MCF 10A (cell line): ENCODE measurements around the gene ABHD14A. TPM values are rescaled to one million over a fixed set of nuclear protein-coding genes. Genes with fewer than 3 reads are reported as not detected.

Experiments used
- BruUV-seq: library from RNA; stranded (reverse); fragments of 400-500 nt; replicated peaks from 2 replicates; lab custom pipeline; 2021; lab: Mats Ljungman, UMichigan
- CTCF ChIA-PET: fragments of 300-600 bp; sonication (Branson Sonifier 250); formaldehyde crosslinking; extraction: SDS; loops from one replicate; lab custom pipeline; 2021; ENCODE audit warnings: antibody characterized with exemption, inconsistent platforms; lab: Yijun Ruan, JAX
- POLR2A ChIA-PET: fragments of 300-600, 350-650 bp; sonication (Branson Sonifier 250); formaldehyde crosslinking; extraction: SDS; loops from one replicate; lab custom pipeline; 2020; ENCODE audit warnings: antibody characterized with exemption, inconsistent platforms; lab: Yijun Ruan, JAX
- DNase-seq: peaks from one replicate; pipeline ENCODE4 v3.0.0-alpha.2; 2018; ENCODE audit not compliant: unreplicated experiment
- H3K27ac Mint-ChIP-seq: one replicate; pipeline ENCODE4 v1.8.0; 2022; ENCODE audit warnings: mild to moderate bottlenecking, low read depth, mixed read lengths; ENCODE audit not compliant: unreplicated experiment
- H3K27me3 Mint-ChIP-seq: one replicate; pipeline ENCODE4 v1.8.0; 2022; ENCODE audit warnings: mixed read lengths; ENCODE audit not compliant: insufficient read depth, unreplicated experiment
- H3K36me3 Mint-ChIP-seq: one replicate; pipeline ENCODE4 v1.8.0; 2022; ENCODE audit warnings: mild to moderate bottlenecking, moderate library complexity, mixed read lengths; ENCODE audit not compliant: insufficient read depth, unreplicated experiment
- H3K4me1 Mint-ChIP-seq: one replicate; pipeline ENCODE4 v1.8.0; 2022; ENCODE audit warnings: mixed read lengths; ENCODE audit not compliant: insufficient read depth, unreplicated experiment
- H3K4me3 Mint-ChIP-seq: one replicate; pipeline ENCODE4 v1.8.0; 2022; ENCODE audit warnings: mild to moderate bottlenecking, moderate library complexity, mixed read lengths; ENCODE audit not compliant: unreplicated experiment
- H3K9me3 Mint-ChIP-seq: one replicate; pipeline ENCODE4 v1.8.0; 2022; ENCODE audit warnings: mixed read lengths; ENCODE audit not compliant: unreplicated experiment
- intact Hi-C: fragments of 100-400 bp; cut with micrococcal nuclease; formaldehyde crosslinking; loops from 2 replicates; pipeline ENCODE4 v1.14.1; 2022
- total RNA-seq: library from RNA; stranded (reverse); gene quantifications from 2 replicates; pipeline ENCODE4 v1.2.3, GENCODE V29; 2022
- TF ChIP-seq, protein P1 (sequence below): fragments of 200-600 bp; IDR thresholded peaks from one replicate; pipeline ENCODE4 v1.8.0; 2022; ENCODE audit warnings: antibody characterized with exemption, mild to moderate bottlenecking; ENCODE audit not compliant: unreplicated experiment

The ABHD14A gene
- total RNA-seq, 1 experiment from 2014 or later: 8.1 TPM

DNA sequence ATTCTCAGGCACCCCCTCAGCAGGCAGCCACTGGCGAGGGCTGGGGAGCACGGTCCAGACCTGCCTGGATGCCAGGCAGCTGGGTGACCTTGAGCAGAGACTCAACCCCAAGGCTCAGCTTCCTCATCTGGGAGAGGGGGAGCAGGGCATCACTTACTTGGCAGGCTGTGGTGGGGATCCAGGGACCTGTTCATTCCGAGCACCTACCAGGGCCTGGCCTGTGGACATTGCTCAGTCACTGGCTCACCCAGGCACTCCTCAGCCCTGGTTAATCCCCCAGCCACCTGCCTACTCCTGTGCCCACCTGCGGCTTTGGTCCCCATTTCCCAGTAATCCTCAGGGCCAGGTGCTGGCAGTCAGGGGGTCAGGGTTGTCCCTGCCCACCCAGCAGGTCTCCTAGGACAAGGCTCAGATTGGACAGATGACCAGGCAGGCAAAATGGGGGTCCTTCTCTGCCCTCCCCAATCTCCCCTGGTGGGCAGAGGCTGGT lies 30.1 kb downstream of the ABHD14A start:
- no peak overlapping the region for H3K4me3 Mint-ChIP-seq
- no peak overlapping the region for H3K27ac Mint-ChIP-seq
- H3K4me1 Mint-ChIP-seq: no peaks in the 10 kb centered on the region
- no peaks in the 10 kb centered on the region for H3K27me3 Mint-ChIP-seq
- BruUV-seq: no TSS peak
- TF ChIP-seq, protein P1, sequence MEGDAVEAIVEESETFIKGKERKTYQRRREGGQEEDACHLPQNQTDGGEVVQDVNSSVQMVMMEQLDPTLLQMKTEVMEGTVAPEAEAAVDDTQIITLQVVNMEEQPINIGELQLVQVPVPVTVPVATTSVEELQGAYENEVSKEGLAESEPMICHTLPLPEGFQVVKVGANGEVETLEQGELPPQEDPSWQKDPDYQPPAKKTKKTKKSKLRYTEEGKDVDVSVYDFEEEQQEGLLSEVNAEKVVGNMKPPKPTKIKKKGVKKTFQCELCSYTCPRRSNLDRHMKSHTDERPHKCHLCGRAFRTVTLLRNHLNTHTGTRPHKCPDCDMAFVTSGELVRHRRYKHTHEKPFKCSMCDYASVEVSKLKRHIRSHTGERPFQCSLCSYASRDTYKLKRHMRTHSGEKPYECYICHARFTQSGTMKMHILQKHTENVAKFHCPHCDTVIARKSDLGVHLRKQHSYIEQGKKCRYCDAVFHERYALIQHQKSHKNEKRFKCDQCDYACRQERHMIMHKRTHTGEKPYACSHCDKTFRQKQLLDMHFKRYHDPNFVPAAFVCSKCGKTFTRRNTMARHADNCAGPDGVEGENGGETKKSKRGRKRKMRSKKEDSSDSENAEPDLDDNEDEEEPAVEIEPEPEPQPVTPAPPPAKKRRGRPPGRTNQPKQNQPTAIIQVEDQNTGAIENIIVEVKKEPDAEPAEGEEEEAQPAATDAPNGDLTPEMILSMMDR: no peak
- CTCF ChIA-PET: interaction anchor here (0.5 to 8.6 kb wide), 6 partner anchors 42 to 638 kb away, joined by 3 to 230 read pairs (median 40); partner anchors contain the start of gene DUSP7
- peaks cover under 1% of the 10 kb centered on the region for H3K9me3 Mint-ChIP-seq
- DNase-seq: no peak
- H3K36me3 Mint-ChIP-seq: no peaks in the 10 kb centered on the region
- intact Hi-C loops: loop anchor here (5.0 to 10.0 kb wide), 2 partner anchors 210 to 332 kb away; no protein-coding TSS in a partner anchor
- POLR2A ChIA-PET: interaction anchor here (0.7 to 4.9 kb wide), 3 partner anchors 22 to 48 kb away, joined by 3 to 34 read pairs (median 4); no protein-coding TSS in a partner anchor

DNA sequence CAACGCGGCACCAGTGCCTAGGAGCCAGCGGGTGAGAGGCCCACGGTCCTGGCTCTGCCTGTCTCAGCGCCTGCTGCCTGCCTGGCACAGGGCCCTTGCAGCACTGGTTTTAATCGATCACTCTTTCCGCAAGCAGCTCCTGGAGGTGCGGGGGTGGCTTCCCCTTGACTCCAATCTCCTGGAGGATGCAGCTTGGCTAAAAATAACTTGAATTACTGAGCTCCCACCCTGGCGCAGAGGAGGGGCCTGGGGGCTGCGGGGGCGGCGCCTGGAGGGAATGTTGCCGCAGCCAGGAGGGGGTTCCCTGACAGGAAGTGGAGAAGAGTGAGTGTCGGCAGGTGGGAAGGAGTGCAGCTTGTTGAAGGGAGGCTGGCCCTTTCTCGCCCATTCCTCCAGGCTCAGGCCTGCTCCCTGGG lies 30.7 kb downstream of the ABHD14A start:
- no TSS peak for BruUV-seq
- TF ChIP-seq, protein P1: no peak
- peaks cover 7% of the 10 kb centered on the region for H3K9me3 Mint-ChIP-seq
- no peak overlapping the region for H3K27ac Mint-ChIP-seq
- H3K36me3 Mint-ChIP-seq: no peaks in the 10 kb centered on the region
- ChIA-PET CTCF (interaction anchor here (6.4 to 8.6 kb wide), 3 partner anchors 50 to 136 kb away, joined by 71 to 230 read pairs (median 116); partner anchors contain the start of gene DUSP7), POLR2A (interaction anchor here (0.7 kb wide), 1 partner anchor 23 kb away, joined by 3 read pairs; no protein-coding TSS in a partner anchor)
- no peak for DNase-seq
- H3K27me3 Mint-ChIP-seq: no peaks in the 10 kb centered on the region
- H3K4me1 Mint-ChIP-seq: no peaks in the 10 kb centered on the region
- H3K4me3 Mint-ChIP-seq: no peak overlapping the region
- intact Hi-C loops: loop anchor here (10.0 kb wide), 1 partner anchor 209 kb away; no protein-coding TSS in a partner anchor

DNA sequence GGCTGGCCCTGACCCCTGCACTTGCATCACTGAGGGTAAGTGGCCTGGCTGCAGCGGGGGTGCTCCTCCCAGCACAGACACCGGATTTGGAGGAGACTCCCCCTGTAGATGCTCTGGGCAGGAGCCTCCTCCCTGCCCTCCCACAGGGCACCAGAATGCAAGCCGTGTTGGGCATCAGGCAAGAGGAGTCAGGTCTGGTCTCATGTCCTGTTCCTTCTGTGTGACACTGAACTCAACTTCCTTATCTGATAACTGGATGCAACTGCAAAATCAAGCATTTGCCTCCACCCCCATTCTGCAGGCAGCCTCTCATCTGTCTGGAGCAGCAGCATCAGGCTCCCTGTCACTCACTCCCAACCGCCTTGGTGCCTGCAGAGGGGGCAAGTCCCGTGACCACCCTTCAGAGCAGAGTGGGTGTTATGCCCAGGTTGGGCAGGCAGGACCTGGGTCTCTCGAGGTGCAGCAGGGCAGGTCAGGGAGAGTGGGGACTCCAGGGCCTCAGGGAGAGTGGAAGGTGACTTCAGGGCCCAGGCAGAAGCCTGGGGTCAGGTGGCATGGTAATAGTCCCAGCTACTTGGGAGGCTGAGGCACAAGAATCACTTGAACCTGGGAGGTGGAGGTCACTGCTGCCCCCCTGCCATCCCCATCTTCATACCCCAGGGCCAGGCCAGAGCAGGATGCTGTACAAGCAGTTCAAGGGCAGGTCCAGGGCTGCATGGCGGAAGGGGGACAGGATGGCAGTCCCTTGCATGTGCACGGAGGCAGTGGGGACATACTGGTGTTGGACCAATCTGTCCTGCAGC lies 31.4 kb downstream of the ABHD14A start:
- H3K27ac Mint-ChIP-seq: no peak overlapping the region
- TF ChIP-seq, protein P1: no peak
- intact Hi-C loops: loop anchor here (10.0 kb wide), 1 partner anchor 209 kb away; no protein-coding TSS in a partner anchor
- H3K9me3 Mint-ChIP-seq: peaks cover 7% of the 10 kb centered on the region
- no peaks in the 10 kb centered on the region for H3K36me3 Mint-ChIP-seq
- BruUV-seq: no TSS peak
- no peak for DNase-seq
- ChIA-PET CTCF (interaction anchor here (0.6 to 8.6 kb wide), 5 partner anchors 45 to 446 kb away, joined by 3 to 230 read pairs (median 71); partner anchors contain the start of gene DUSP7), POLR2A (no interaction called here)
- H3K27me3 Mint-ChIP-seq: no peaks in the 10 kb centered on the region
- no peak overlapping the region for H3K4me3 Mint-ChIP-seq
- H3K4me1 Mint-ChIP-seq: no peaks in the 10 kb centered on the region

DNA sequence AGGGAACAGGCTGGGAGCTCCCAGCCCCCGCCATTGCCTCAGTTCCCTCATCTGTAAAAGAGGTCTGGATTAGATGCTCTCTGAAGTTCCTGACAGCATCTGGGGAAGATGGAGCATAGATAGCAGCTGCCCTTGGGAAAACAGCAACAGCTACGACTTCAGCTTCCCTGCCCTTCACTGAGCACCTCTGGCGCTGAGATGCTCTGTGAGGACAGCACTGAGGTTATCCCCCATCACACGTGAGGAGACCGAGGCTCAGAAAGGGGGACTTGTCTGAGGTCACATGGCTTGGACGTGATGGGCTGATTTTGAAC lies 31.9 kb downstream of the ABHD14A start:
- Mint-ChIP-seq H3K4me3 (no peak overlapping the region), H3K27ac (no peak overlapping the region), H3K4me1 (no peaks in the 10 kb centered on the region), H3K9me3 (peaks cover 7% of the 10 kb centered on the region), H3K36me3 (no peaks in the 10 kb centered on the region), H3K27me3 (no peaks in the 10 kb centered on the region)
- no TSS peak for BruUV-seq
- DNase-seq: no peak
- ChIA-PET CTCF (interaction anchor here (0.6 to 8.6 kb wide), 3 partner anchors 45 to 445 kb away, joined by 3 to 71 read pairs (median 7); no protein-coding TSS in a partner anchor), POLR2A (no interaction called here)
- intact Hi-C loops: loop anchor here (10.0 kb wide), 1 partner anchor 208 kb away; no protein-coding TSS in a partner anchor
- TF ChIP-seq, protein P1: no peak
